K562 (cell line): ENCODE data around the gene PDE4D.

Experiments used
- BRCA1 ChIP-seq, 2 experiments: fragments of 450-650 bp in 1 of 2; sonication (generic) in 1 of 2; formaldehyde crosslinking in 1 of 2; IDR thresholded peaks; 2 replicates each; pipeline versions ENCODE4 v1.5.0 to v1.6.1; 2017 to 2020; ENCODE audit warnings: mild to moderate bottlenecking in 1 of 2, missing genetic modification reagents in 1 of 2
- CEBPG ChIP-seq, 3 experiments: fragments of 200-800 bp in 1 of 3; sonication (Bioruptor generic) in 1 of 3; sonication (generic) in 1 of 3; formaldehyde crosslinking in 1 of 3; IDR thresholded peaks in 2 of 3; conservative IDR thresholded peaks in 1 of 3; 2 replicates each; pipeline versions ENCODE4 v1.6.1 to v1.8.0; 2016 to 2022; ENCODE audit warnings: missing compliant biosample characterization in 2 of 3, missing genetic modification characterization in 2 of 3, mild to moderate bottlenecking in 1 of 3, missing genetic modification reagents in 1 of 3
- POLR2A ChIP-seq: fragments of 450-650 bp; conservative IDR thresholded peaks from 2 replicates; pipeline ENCODE4 v1.6.1; 2016
- SMARCB1 ChIP-seq: IDR thresholded peaks from 2 replicates; pipeline ENCODE4 v1.6.1; 2011; ENCODE audit warnings: improper control_type of control experiment, low read depth; ENCODE audit not compliant: insufficient read length
- SMC3 ChIP-seq: conservative IDR thresholded peaks from 2 replicates; pipeline ENCODE4 v1.6.1; 2011; ENCODE audit warnings: low read depth, low read length, improper control_type of control experiment; ENCODE audit not compliant: insufficient read depth
- SNRNP70 ChIP-seq: fragments of 200-400 bp; formaldehyde crosslinking; optimal IDR thresholded peaks from 2 replicates; pipeline ENCODE3; 2017; ENCODE audit warnings: low read depth, low read length
- ZKSCAN3 ChIP-seq: fragments of 250-450 bp; sonication (Bioruptor Pico); IDR thresholded peaks from 2 replicates; pipeline ENCODE4 v1.4.0; 2020
- ZNF174 ChIP-seq: fragments of 250-450 bp; sonication (Bioruptor Pico); IDR thresholded peaks from 2 replicates; pipeline ENCODE4 v1.4.0; 2020; ENCODE audit warnings: mild to moderate bottlenecking

DNA sequence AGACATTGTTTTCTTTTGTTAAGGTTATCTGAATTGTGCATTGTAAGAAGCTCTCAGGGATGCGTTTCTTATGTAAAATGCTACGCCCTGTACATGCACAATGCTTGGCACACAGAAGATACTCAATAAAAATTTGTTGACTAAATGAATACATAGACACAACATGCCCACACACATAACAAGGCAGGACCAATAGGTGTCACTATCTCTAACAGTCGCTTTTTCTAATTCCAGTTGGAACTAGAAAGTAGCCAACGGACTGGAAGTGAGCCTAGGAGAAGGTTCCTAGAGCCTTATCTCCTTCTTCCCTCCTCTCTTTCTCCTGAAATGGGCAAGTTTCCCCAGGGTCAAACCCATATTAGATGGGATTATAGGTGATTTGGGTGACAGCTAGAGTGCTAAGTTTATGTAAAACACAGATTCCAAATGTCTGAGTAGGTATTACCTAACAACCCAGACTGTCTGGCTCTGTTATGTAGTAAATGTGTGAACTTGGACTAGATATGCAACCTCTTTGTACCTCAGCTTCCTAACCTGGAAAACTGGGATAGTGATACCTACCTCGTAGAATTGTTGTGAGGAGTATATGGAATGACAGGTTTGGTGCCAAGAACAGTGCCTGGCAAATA lies 707.7 kb downstream of the PDE4D start:
- TF ChIP-seq SMC3 (no peak), SMARCB1 (no peak), CEBPG (CRISPR knock-in tag; IDR thresholded peaks at IDR 0.05) (no peak), CEBPG (tag; conservative IDR thresholded peaks at IDR 0.05 in 1 of 2, IDR thresholded peaks at IDR 0.05 in 1 of 2) (no peak), SNRNP70 (no peak), BRCA1 (IDR thresholded peaks at IDR 0.05) (no peak), BRCA1 (CRISPR knock-in tag; IDR thresholded peaks at IDR 0.05) (no peak), ZNF174 (no peak), POLR2A (no peak), ZKSCAN3 (no peak)
